Panc1 (cell line): ENCODE measurements around the gene PKD2. TPM values are rescaled to one million over a fixed set of nuclear protein-coding genes. Genes with fewer than 3 reads are reported as not detected.

Source experiments
- ATAC-seq: fragments of 200-7000 bp; cut with Tn5 transposase; 2 replicates; pipeline ENCODE4 v1.9.1; 2020; ENCODE audit warnings: mild to moderate bottlenecking, moderate library complexity
- BruUV-seq: library from RNA; stranded (reverse); fragments of 400-500 nt; replicated peaks from 2 replicates; lab custom pipeline; 2021; lab: Mats Ljungman, UMichigan
- CTCF ChIA-PET: fragments of 300-600 bp; sonication (Branson Sonifier 250); formaldehyde crosslinking; loops from one replicate; lab custom pipeline; 2022; ENCODE audit warnings: antibody characterized with exemption; lab: Charles Lee
- POLR2A ChIA-PET: fragments of 300-600 bp; sonication (Branson Sonifier 250); formaldehyde crosslinking; loops from one replicate; lab custom pipeline; 2022; ENCODE audit warnings: antibody characterized with exemption; lab: Charles Lee
- DNase-seq: peaks from one replicate; pipeline ENCODE4 v3.0.0-alpha.2; 2010; ENCODE audit warnings: low read depth, low spot score
- H3K27ac ChIP-seq: 2 replicates; pipeline ENCODE4 v1.5.1; 2011; ENCODE audit warnings: mild to moderate bottlenecking, low read length, inconsistent platforms
- H3K27me3 ChIP-seq: fragments of 200-500 bp; sonication (Bioruptor generic); 2 replicates; pipeline ENCODE4 v1.6.0; 2014; ENCODE audit warnings: low read length, inconsistent platforms; ENCODE audit not compliant: control insufficient read depth, insufficient read depth
- H3K36me3 ChIP-seq: fragments of 200-500 bp; sonication (Bioruptor generic); 2 replicates; pipeline ENCODE4 v1.5.1; 2014; ENCODE audit warnings: inconsistent platforms, mild to moderate bottlenecking, low read length, moderate library complexity; ENCODE audit not compliant: control insufficient read depth, insufficient read depth
- H3K4me1 ChIP-seq: 2 replicates; pipeline ENCODE4 v1.5.1; 2011; ENCODE audit warnings: inconsistent platforms, mild to moderate bottlenecking, low read length, moderate library complexity; ENCODE audit not compliant: control insufficient read depth, insufficient read depth
- H3K4me3 ChIP-seq, 2 experiments: 2 replicates each; pipeline ENCODE4 v1.5.1; 2011 to 2012; ENCODE audit warnings: low read depth in 2 of 2, low read length in 2 of 2, mild to moderate bottlenecking in 2 of 2, inconsistent platforms in 1 of 2, moderate library complexity in 1 of 2
- H3K9me3 ChIP-seq: fragments of 200-500 bp; sonication (Bioruptor generic); 2 replicates; pipeline ENCODE4 v1.5.1; 2014; ENCODE audit warnings: low read depth, mild to moderate bottlenecking, inconsistent platforms, low read length, moderate library complexity; ENCODE audit not compliant: control insufficient read depth, insufficient read depth
- CTCF ChIP-seq: fragments of 450-650 bp; IDR thresholded peaks from 2 replicates; pipeline ENCODE4 v1.5.1; 2017; ENCODE audit warnings: mild to moderate bottlenecking
- POLR2AphosphoS5 ChIP-seq: IDR thresholded peaks from 2 replicates; pipeline ENCODE4 v1.6.1; 2012; ENCODE audit warnings: mild to moderate bottlenecking, low read depth, low read length, moderate library complexity
- REST ChIP-seq, 2 experiments: IDR thresholded peaks; 2 replicates each; pipeline ENCODE4 v1.6.1; 2011 to 2012; ENCODE audit warnings: low read depth in 2 of 2, control low read depth in 1 of 2, low read length in 1 of 2, mild to moderate bottlenecking in 1 of 2, moderate library complexity in 1 of 2; ENCODE audit not compliant: insufficient read depth in 1 of 2
- SIN3A ChIP-seq: IDR thresholded peaks from 2 replicates; pipeline ENCODE4 v1.6.1; 2012; ENCODE audit warnings: low read depth, mild to moderate bottlenecking, low read length, moderate library complexity, borderline replicate concordance; ENCODE audit not compliant: insufficient read depth
- TCF7L2 ChIP-seq: IDR thresholded peaks from 2 replicates; pipeline ENCODE4 v1.6.1; 2011; ENCODE audit warnings: mild to moderate bottlenecking, low read depth, low read length, inconsistent platforms
- in situ Hi-C: cut with HindIII; loops from 2 replicates; pipeline ENCODE4 v1.10.0; 2016; ENCODE audit warnings: low sequenced_read_pairs, low pct_unique_long_range_greater_than_20kb
- intact Hi-C: fragments of 100-400 bp; cut with micrococcal nuclease; formaldehyde crosslinking; loops from one replicate; pipeline ENCODE4 v1.10.0; 2022; ENCODE audit not compliant: unreplicated experiment
- total RNA-seq: library from RNA; stranded (reverse); gene quantifications from one replicate; pipeline ENCODE4 v1.2.1, GENCODE V29; 2021; ENCODE audit not compliant: unreplicated experiment

PKD2 gene
- total RNA-seq, 1 experiment from 2014 or later, result 21.7 TPM

- H3K27ac ChIP-seq, result no peak overlapping the region
- H3K4me3 ChIP-seq, result no peak overlapping the region
- ATAC-seq (no peak), DNase-seq (no peak)
- in situ Hi-C loops (no loop called here), intact Hi-C loops (no loop called here)
- no peak for TF ChIP-seq REST (IDR thresholded peaks at IDR 0.05; ENCODE audit: insufficient read depth in 1 of 2, low read depth in 2 of 2, low read length in 1 of 2)
- no peak for TF ChIP-seq SIN3A
- no peak for TF ChIP-seq POLR2AphosphoS5
- no peak for TF ChIP-seq TCF7L2
- no peak for TF ChIP-seq CTCF
- H3K9me3 ChIP-seq, result no peaks in the 10 kb centered on the region
- H3K27me3 ChIP-seq, result no peaks in the 10 kb centered on the region
- peaks cover 4% of the 10 kb centered on the region for H3K4me1 ChIP-seq
- ChIA-PET CTCF (no interaction called here), POLR2A (no interaction called here)
- H3K36me3 ChIP-seq, result no peaks in the 10 kb centered on the region
- no TSS peak for BruUV-seq
Observed at GRCh38 chr4:88005076-88005475, 2.4 kb upstream of the PKD2 start.

- no peaks in the 10 kb centered on the region for H3K27me3 ChIP-seq
- peaks cover 7% of the 10 kb centered on the region for H3K4me1 ChIP-seq
- BruUV-seq, result no TSS peak
- no peak overlapping the region for H3K27ac ChIP-seq
- ATAC-seq, result no peak
- no peak for TF ChIP-seq POLR2AphosphoS5
- no peak for TF ChIP-seq TCF7L2
- no peak for TF ChIP-seq REST (IDR thresholded peaks at IDR 0.05; ENCODE audit: insufficient read depth in 1 of 2, low read depth in 2 of 2, low read length in 1 of 2)
- TF ChIP-seq SIN3A, result no peak
- no peak for TF ChIP-seq CTCF
- no peak for DNase-seq
- H3K4me3 ChIP-seq, result no peak overlapping the region
- H3K9me3 ChIP-seq, result no peaks in the 10 kb centered on the region
- intact Hi-C loops (no loop called here), in situ Hi-C loops (no loop called here)
- ChIA-PET CTCF (interaction anchor here (0.6 kb wide), 1 partner anchor 153 kb away, joined by 4 read pairs; no protein-coding TSS in a partner anchor), POLR2A (no interaction called here)
- no peaks in the 10 kb centered on the region for H3K36me3 ChIP-seq
Observed at GRCh38 chr4:88005946-88006345, 1.5 kb upstream of the PKD2 start.
